HFF-Myc (cell line): ENCODE measurements around the gene SMPD3.

Source experiments
- DNase-seq: peaks from one replicate; pipeline ENCODE4 v3.0.0-alpha.2; 2011; ENCODE audit warnings: low read depth; ENCODE audit errors: extremely low read depth
- H3K4me3 ChIP-seq: replicated peaks from 2 replicates; pipeline ENCODE4 v1.5.1; 2011; ENCODE audit warnings: low read depth, mild to moderate bottlenecking, control low read depth, low read length
- CTCF ChIP-seq: IDR thresholded peaks from 2 replicates; pipeline ENCODE4 v1.5.1; 2012; ENCODE audit warnings: mild to moderate bottlenecking, low read depth, low read length, control low read depth; ENCODE audit errors: missing control alignments

SMPD3 gene

GRCh38 chr16:68481636-68482035, 33.3 kb upstream of the SMPD3 start:
- TF ChIP-seq CTCF: no peak
- DNase-seq: no peak
- H3K4me3 ChIP-seq: no peak overlapping the region

GRCh38 chr16:68480084-68480995, 32.0 kb upstream of the SMPD3 start:
- no peak for TF ChIP-seq CTCF
- no peak overlapping the region for H3K4me3 ChIP-seq
- DNase-seq: no peak

- no peak overlapping the region for H3K4me3 ChIP-seq
- no peak for DNase-seq
- TF ChIP-seq CTCF: no peak
Measured at GRCh38 chr16:68479271-68479670, 31.0 kb upstream of the SMPD3 start.

DNA sequence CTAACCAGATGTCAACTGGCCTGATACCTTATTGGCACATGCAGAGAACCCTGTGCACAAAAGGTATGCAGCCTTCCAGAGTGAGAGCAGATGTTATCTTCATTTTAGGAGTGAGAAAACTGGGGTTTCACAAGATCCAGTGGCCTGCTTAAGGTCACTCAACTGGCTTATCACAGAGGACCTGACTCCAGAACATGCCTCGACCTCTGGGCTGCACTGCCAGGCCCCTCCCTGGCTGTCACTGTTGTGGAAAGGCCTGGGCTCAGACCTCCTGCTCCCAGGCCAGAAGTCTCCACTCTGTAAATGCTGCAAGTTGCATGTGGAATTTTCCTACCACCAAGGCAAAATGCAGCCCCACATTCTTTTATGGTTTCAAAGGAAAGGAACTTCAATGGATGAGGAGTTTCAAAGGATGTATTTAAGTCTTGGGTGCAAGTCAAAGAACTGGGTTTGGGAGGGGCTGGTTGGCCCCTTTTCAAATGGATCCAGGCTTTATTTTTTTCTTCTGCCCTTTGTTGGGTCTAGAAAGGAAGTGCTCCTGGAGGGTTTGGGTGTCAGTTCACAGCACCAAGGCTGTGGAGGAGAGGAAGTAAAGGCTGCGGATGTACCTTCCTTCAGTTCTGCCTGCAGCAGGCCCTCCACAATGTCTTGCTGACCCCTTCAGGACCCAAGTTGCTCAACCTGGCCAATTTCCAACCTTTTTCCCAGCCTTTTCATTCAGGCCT, 30.4 kb upstream of the SMPD3 start:
- TF ChIP-seq CTCF: no peak
- DNase-seq: no peak
- H3K4me3 ChIP-seq: no peak overlapping the region

DNA sequence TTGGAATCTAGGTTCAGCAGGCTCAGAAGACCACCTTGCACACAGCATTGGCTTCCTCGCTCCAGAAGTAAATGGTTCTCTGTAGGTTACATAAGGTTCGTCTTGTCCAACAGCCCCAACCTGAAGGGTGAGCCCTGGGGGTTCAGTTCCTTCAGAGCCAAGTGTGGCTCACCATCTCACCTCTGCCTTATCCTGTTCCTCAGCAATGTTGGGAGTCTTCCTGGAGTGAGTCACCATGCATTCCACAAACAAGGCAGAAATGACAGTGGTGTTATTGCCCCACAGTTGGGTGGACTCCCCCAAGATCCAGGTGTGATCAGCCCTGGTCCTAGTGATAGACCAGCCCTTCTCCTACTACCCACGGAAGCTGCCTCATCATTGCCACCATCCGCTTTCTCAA, 26.8 kb upstream of the SMPD3 start:
- H3K4me3 ChIP-seq: no peak overlapping the region
- no peak for TF ChIP-seq CTCF
- DNase-seq: no peak

- DNase-seq: no peak
- no peak for TF ChIP-seq CTCF
Measured at GRCh38 chr16:68473358-68474070, 25.2 kb upstream of the SMPD3 start.

More at GRCh38 chr16:68473358-68474070, 25.2 kb upstream of the SMPD3 start:
- no peak overlapping the region for H3K4me3 ChIP-seq
